B cell (primary cell): ENCODE results near the gene TMEM37.

Experiments used
- CTCF ChIP-seq: fragments of 200-600 bp; IDR thresholded peaks from one replicate; pipeline ENCODE4 v1.8.0; 2022; ENCODE audit warnings: antibody characterized with exemption, mild to moderate bottlenecking
- EZH2 ChIP-seq: IDR thresholded peaks from 2 replicates; pipeline ENCODE4 v1.6.1; 2012; ENCODE audit warnings: borderline replicate concordance, low read depth, mild to moderate bottlenecking, moderate library complexity, low read length; ENCODE audit not compliant: insufficient read depth, poor library complexity, severe bottlenecking

- TF ChIP-seq CTCF (no peak), EZH2 (no peak)
These were observed 23.5 kb downstream of the TMEM37 start for GRCh38 chr2:119455066-119455718.
